ENCODE measurements around the gene FOXP1.

Gene FOXP1

GRCh38 chr3:71428841-71429596 is 154.5 kb downstream of the FOXP1 start:
- DNase-seq (ENCODE audit: low spot score) = no peak

DNA sequence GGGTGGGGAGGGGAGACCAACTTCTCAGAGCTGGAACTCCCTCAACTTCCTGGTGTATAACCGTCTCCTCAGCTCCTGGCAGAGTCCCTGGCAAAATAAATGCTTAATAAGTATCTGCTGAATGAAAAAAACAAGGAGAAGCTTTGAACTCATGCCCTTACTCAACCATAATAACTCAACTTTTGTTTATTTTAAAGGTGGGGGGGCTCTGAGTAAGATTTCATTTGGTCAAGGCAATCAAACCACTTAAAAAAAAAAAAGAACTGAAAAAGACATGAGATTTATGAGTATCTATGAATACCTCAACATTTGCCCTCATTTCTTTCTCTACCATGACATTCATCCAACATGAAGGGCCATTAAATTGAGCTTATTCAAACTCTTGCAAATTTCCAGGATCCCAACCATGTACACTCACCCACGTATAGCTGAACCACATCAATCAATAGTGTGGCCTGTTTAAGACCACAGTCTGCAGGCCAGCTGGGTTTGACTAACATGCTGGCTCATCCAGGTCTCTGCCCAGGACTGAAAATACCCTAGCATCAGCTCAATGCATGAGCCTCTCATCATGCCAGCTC is 157.9 kb downstream of the FOXP1 start:
- peak; percentile 37 for DNase-seq (ENCODE audit: low spot score)

- DNase-seq (ENCODE audit: low spot score) = no peak
Measured at GRCh38 chr3:71423151-71423906, 160.2 kb downstream of the FOXP1 start.

GRCh38 chr3:71421820-71422566 is 161.5 kb downstream of the FOXP1 start:
- DNase-seq (ENCODE audit: low spot score) = no peak

DNA sequence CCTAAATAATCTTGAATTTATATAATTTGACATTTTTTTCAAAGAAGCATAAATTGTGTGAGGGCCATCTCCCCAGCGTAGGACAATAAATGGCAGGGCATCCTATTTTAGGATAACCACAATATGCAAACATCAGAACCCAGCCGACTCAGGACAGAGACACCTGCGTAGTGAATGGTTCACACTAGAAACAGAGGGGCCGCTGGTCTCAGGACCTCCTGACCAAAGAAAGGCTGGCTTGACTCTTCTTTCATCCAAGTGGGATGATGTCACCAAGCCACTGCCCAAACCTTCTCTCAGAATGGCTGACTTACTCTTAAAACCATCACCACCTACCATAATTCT is 162.1 kb downstream of the FOXP1 start:
- DNase-seq (ENCODE audit: low spot score) = no peak

DNA sequence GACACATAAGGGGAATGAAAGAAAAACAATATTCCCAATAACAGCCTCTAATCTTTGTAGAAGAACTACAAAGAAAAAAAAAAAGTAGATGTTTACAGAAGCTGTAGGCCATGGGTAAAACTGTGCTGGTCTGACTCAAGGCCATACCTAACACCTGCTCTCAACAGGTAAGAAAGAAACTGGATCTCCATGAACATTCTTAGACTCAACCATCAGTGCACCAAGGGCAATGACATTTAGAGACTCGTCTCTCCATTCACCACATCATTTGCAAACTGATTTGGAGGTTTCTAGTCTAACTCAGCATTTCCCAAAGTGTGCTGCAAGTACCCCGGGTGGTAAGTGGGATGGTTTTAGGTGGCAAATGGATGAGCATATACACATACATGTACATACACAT is 164.2 kb downstream of the FOXP1 start:
- DNase-seq (ENCODE audit: low spot score) = no peak

- no peak for DNase-seq (ENCODE audit: low spot score)
Measured at GRCh38 chr3:71417791-71418190, 165.7 kb downstream of the FOXP1 start.

GRCh38 chr3:71416876-71417275 is 166.7 kb downstream of the FOXP1 start:
- DNase-seq (ENCODE audit: low spot score) = no peak

- DNase-seq (ENCODE audit: low spot score) = no peak
Measured at GRCh38 chr3:71415681-71416122, 167.8 kb downstream of the FOXP1 start.

- no peak for DNase-seq (ENCODE audit: low spot score)
Measured at GRCh38 chr3:71414189-71414927, 169.2 kb downstream of the FOXP1 start.

DNA sequence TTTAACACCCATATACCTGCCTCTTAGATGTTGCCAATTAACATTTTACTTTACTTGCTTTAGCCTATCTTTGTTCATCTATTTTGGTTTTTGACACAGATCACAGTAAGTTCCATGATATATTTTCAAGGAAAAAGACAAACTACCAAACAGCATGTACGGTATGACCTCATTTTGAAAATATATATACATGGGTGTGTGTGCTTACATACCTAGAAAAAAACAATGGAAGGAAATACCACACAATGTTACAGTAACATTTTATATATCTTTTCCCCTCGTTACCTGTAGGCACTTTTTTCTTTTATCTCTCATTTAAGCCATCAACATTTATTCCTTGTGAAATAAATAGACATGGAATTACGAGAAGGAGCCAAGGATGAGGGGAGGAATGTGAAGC is 170.0 kb downstream of the FOXP1 start:
- DNase-seq (ENCODE audit: low spot score) = no peak

- DNase-seq (ENCODE audit: low spot score) = no peak
Measured at GRCh38 chr3:71409352-71409751, 174.2 kb downstream of the FOXP1 start.

DNA sequence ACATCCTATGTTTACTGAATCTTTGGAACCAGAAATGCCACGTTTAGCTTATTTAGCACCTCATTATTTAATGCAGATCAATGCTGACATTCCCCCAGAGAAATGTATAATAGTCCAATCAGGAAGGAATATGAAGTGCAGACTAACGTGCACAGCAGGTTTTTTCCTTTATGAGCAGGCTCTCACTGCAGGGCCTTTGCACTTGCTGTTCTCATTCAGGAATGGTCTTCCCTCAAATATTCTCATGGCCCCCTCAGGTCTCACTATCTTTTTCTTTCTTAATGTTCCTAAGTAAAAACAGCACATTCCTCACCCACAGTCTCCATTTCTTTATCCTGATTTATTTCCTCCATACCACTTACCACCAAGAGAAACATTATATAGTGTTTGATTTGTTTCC is 174.6 kb downstream of the FOXP1 start:
- DNase-seq (ENCODE audit: low spot score) = no peak

- DNase-seq (ENCODE audit: low spot score) = no peak
Measured at GRCh38 chr3:71407823-71408222, 175.7 kb downstream of the FOXP1 start.

DNA sequence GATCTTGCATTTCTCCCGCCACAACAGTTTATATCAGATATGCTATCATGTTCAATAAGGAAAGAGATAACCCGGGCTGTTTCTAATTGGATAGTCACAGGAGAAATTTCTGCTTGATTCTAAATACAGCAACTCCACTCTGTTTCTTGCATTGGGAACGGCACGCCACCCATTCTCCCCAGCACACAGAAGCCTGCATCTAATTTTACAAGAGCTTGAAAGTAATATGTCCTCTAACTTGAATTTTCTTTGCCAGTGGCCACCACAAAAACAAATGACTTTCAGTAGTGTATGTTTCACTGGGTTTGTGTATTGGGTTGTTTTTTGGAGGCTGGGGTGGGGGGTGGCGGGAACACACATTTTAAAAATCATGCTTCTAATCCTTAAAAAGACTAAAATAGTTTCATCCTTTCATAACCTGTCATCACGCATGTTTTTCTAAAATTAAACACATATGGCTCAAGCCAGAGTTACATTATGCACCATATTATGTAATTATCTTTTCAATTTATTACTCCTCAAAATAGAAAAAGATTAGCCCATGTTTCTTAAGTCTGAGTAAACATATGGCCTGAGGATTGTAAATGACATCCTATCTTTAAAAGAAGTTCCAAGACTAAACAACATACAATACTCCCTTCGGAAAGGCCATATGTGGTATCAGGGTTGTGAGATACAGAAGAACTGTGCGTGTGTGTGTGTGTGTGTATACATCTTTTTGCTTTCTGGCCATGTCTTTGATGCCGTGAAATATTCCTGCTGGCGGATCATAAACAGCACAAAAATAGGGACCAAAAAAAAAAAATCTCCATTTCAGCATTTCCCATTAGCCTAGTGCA is 176.3 kb downstream of the FOXP1 start:
- DNase-seq (ENCODE audit: low spot score) = no peak

DNA sequence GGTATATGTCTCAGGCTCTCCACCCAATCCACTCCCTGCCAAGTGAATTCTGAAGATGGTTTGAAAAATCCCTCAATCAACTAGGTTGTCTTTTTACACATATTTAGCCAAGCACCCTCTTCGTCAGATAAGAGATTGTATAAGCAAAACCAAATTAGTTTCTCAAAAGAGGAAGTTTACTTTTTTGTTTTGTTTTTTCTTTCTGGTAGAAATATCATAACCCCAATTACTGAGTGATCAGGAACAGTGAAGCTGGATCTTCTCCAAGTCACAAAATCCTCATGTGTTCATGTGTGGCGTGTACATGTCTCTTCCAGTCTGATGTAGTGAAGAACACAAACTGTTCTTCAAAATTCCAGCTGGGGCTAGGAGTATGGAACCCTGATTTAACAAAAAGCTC is 180.6 kb downstream of the FOXP1 start:
- DNase-seq (ENCODE audit: low spot score) = no peak

GRCh38 chr3:71402280-71402679 is 181.2 kb downstream of the FOXP1 start:
- DNase-seq (ENCODE audit: low spot score) = no peak

GRCh38 chr3:71401695-71402231 is 181.8 kb downstream of the FOXP1 start:
- no peak for DNase-seq (ENCODE audit: low spot score)

DNA sequence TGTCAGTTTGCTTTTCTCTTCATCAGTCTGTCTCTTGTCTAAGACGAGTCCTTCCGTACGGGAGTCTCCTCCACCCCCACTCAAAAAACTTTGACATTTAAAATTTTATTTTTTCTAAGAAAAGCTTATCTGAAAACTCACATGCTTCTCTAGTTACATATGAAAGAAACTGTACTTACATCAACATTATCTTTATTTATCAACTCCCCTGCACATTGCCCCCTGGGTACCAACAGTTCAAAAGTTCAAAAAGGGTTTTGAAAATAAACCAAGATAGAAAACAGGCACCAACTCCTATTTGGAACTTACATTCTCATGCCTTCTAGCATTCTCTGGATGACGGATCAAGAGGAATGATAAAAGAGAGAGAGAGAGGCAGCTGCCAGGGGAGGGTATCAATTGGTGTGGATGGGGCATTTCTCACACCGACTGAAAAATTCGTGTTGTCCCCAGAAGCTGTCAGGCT is 182.5 kb downstream of the FOXP1 start:
- DNase-seq (ENCODE audit: low spot score) = no peak

DNA sequence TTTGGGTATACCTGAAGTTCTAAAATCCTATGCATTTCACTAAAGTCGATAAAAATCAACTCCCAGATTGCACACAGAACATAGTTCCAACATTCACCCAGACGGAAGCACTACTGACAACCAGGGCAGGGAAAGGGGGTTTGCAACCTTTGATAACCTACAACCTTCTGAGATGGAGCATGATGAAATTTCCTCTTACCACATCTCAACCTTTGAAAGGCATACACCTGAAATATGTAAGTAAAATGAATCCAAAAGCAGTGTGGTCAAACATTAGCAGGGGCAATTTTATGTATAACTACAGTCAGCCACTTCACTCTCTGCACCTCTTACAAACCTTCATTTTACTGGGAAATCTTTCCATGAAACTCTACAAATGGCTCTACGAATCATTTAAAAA is 184.1 kb downstream of the FOXP1 start:
- no peak for DNase-seq (ENCODE audit: low spot score)
